A673 (cell line): Measurements from ENCODE around the gene NHEJ1.

ENCODE experiments used
- EZH2 ChIP-seq: fragments of 200-600 bp; sonication (generic); IDR thresholded peaks from 2 replicates; pipeline ENCODE4 v1.6.1; 2017; ENCODE audit warnings: borderline replicate concordance, low read depth, mild to moderate bottlenecking, mixed read lengths, antibody characterized with exemption, low read length; ENCODE audit not compliant: poor library complexity, severe bottlenecking
- TF ChIP-seq, protein P1 (sequence below): fragments of 300-800, 200-600 bp; sonication (generic); conservative IDR thresholded peaks from 2 replicates; pipeline ENCODE4 v1.5.1; 2017; ENCODE audit warnings: low read depth, mild to moderate bottlenecking, antibody characterized with exemption, low read length, moderate library complexity, mixed read lengths

- TF ChIP-seq, protein P1, sequence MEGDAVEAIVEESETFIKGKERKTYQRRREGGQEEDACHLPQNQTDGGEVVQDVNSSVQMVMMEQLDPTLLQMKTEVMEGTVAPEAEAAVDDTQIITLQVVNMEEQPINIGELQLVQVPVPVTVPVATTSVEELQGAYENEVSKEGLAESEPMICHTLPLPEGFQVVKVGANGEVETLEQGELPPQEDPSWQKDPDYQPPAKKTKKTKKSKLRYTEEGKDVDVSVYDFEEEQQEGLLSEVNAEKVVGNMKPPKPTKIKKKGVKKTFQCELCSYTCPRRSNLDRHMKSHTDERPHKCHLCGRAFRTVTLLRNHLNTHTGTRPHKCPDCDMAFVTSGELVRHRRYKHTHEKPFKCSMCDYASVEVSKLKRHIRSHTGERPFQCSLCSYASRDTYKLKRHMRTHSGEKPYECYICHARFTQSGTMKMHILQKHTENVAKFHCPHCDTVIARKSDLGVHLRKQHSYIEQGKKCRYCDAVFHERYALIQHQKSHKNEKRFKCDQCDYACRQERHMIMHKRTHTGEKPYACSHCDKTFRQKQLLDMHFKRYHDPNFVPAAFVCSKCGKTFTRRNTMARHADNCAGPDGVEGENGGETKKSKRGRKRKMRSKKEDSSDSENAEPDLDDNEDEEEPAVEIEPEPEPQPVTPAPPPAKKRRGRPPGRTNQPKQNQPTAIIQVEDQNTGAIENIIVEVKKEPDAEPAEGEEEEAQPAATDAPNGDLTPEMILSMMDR: no peak
- no peak for TF ChIP-seq EZH2
Measured at GRCh38 chr2:219071131-219071816, 89.3 kb downstream of the NHEJ1 start.
